HepG2 (cell line): ENCODE data around the gene FBF1. TPM values are rescaled to one million over a fixed set of nuclear protein-coding genes. Genes with fewer than 3 reads are reported as not detected.
"Not testable (repeated sequence)": the region's sequence is repeated elsewhere in the genome, so short reads cannot be mapped to it uniquely, and the experiment has no call there.

ENCODE experiments used
- ATAC-seq: fragments of 200-7000 bp; cut with Tn5 transposase; 3 replicates; pipeline ENCODE4 v1.9.1; 2020; ENCODE audit warnings: mild to moderate bottlenecking, moderate library complexity
- BruUV-seq: library from RNA; stranded (reverse); fragments of 400-500 nt; replicated peaks from 2 replicates; lab custom pipeline; 2021; lab: Mats Ljungman, UMichigan
- CTCF ChIA-PET: fragments of 300-600 bp; formaldehyde crosslinking; extraction: SDS; loops from one replicate; lab custom pipeline; 2021; ENCODE audit warnings: low total read pairs, inconsistent platforms, low intra/inter-chr PET ratio; lab: Yijun Ruan, JAX
- POLR2A ChIA-PET: fragments of 350-600 bp; sonication (Branson Sonifier 250); formaldehyde crosslinking; loops from one replicate; lab custom pipeline; 2020; ENCODE audit warnings: antibody characterized with exemption, inconsistent platforms; lab: Yijun Ruan, JAX
- DNase-seq: peaks from one replicate; pipeline ENCODE4 v3.0.0-alpha.2; 2015; ENCODE audit warnings: low spot score
- FAIRE-seq: peaks from 3 replicates; lab custom pipeline; 2011; peaks lifted over from hg19 to GRCh38; lab: Jason Lieb, UNC
- H2AFZ ChIP-seq: one replicate; pipeline ENCODE4 v1.6.1; 2011; ENCODE audit warnings: low read length, inconsistent platforms
- H3K27ac ChIP-seq: fragments of 300-600 bp; 3 replicates; pipeline ENCODE4 v1.8.0; 2011; ENCODE audit warnings: mixed run types, mild to moderate bottlenecking, mixed read lengths, low read length, inconsistent platforms; ENCODE audit not compliant: insufficient read depth; ENCODE audit errors: extremely low read length
- H3K27me3 ChIP-seq, 2 experiments: fragments of 200-600 bp in 1 of 2; 2 replicates in 1 of 2; 3 replicates in 1 of 2; pipeline versions ENCODE4 v1.6.0 to v1.8.0; 2011; ENCODE audit warnings: low read length in 2 of 2, mild to moderate bottlenecking in 2 of 2, moderate library complexity in 2 of 2, inconsistent platforms in 1 of 2; ENCODE audit not compliant: insufficient read depth in 2 of 2, control insufficient read depth in 1 of 2
- H3K36me3 ChIP-seq, 2 experiments: fragments of 200-600 bp in 1 of 2; replicated peaks in 1 of 2; 2 replicates in 1 of 2; 3 replicates in 1 of 2; pipeline versions ENCODE4 v1.5.1 to v1.8.0; 2011; ENCODE audit warnings: low read length in 2 of 2, inconsistent platforms in 1 of 2; ENCODE audit not compliant: insufficient read depth in 2 of 2, control insufficient read depth in 1 of 2
- H3K4me1 ChIP-seq: 2 replicates; pipeline ENCODE4 v1.5.1; 2012; ENCODE audit warnings: low read length, inconsistent platforms; ENCODE audit not compliant: insufficient read depth
- H3K4me2 ChIP-seq: 2 replicates; pipeline ENCODE4 v1.6.0; 2011; ENCODE audit warnings: low read depth, low read length, inconsistent platforms
- H3K4me3 ChIP-seq, 3 experiments: fragments of 200-600 bp in 1 of 3; sonication (generic), shearing (Covaris generic) in 1 of 3; replicated peaks in 1 of 3; 2 replicates each; pipeline ENCODE4 v1.5.1; 2011 to 2016; ENCODE audit warnings: low read length in 3 of 3, inconsistent platforms in 2 of 3, low read depth in 2 of 3, mild to moderate bottlenecking in 2 of 3, control low read depth in 1 of 3, mixed read lengths in 1 of 3; ENCODE audit not compliant: insufficient read depth in 1 of 3
- H3K79me2 ChIP-seq: one replicate; pipeline ENCODE4 v1.6.1; 2011; ENCODE audit warnings: low read length, inconsistent platforms; ENCODE audit not compliant: insufficient read depth
- H3K9ac ChIP-seq: 2 replicates; pipeline ENCODE4 v1.6.0; 2011; ENCODE audit warnings: mild to moderate bottlenecking, low read depth, low read length, inconsistent platforms; ENCODE audit not compliant: insufficient read depth
- H3K9me3 ChIP-seq: 2 replicates; pipeline ENCODE4 v1.5.1; 2012; ENCODE audit warnings: mild to moderate bottlenecking, low read length
- H4K20me1 ChIP-seq: 2 replicates; pipeline ENCODE4 v1.6.0; 2011; ENCODE audit warnings: inconsistent platforms, mild to moderate bottlenecking, low read length, moderate library complexity; ENCODE audit not compliant: insufficient read depth
- MTERF4 ChIP-seq: sonication (generic); formaldehyde crosslinking; IDR thresholded peaks from 2 replicates; pipeline ENCODE4 v1.8.0; 2023; ENCODE audit warnings: mild to moderate bottlenecking, missing genetic modification reagents
- NR2F1 ChIP-seq, 2 experiments: fragments of 450-650 bp in 1 of 2; formaldehyde crosslinking in 1 of 2; IDR thresholded peaks; 2 replicates each; pipeline versions ENCODE4 v1.5.0 to v1.6.1; 2016 to 2020; ENCODE audit warnings: mild to moderate bottlenecking in 1 of 2, missing compliant biosample characterization in 1 of 2, missing genetic modification reagents in 1 of 2, moderate library complexity in 1 of 2
- NR2F6 ChIP-seq, 2 experiments: IDR thresholded peaks; 2 replicates each; pipeline ENCODE4 v1.6.1; 2016; ENCODE audit warnings: antibody characterized with exemption in 1 of 2, mild to moderate bottlenecking in 1 of 2
- RARA ChIP-seq: IDR thresholded peaks from 2 replicates; pipeline ENCODE4 v1.6.1; 2016; ENCODE audit warnings: missing genetic modification reagents, missing compliant biosample characterization
- ZNF460 ChIP-seq: sonication (generic); formaldehyde crosslinking; IDR thresholded peaks from 2 replicates; pipeline ENCODE4 v1.5.1; 2020; ENCODE audit warnings: missing genetic modification reagents, mild to moderate bottlenecking, borderline replicate concordance
- ZNF687 ChIP-seq: sonication (generic); formaldehyde crosslinking; IDR thresholded peaks from 2 replicates; pipeline ENCODE4 v1.5.1; 2020; ENCODE audit warnings: mild to moderate bottlenecking, missing genetic modification reagents, moderate library complexity
- WGBS: methylation state at CpG from one replicate; pipeline ENCODE4 v1.1.6; 2017; ENCODE audit warnings: low lambda C conversion rate; 5-methylcytosine and 5-hydroxymethylcytosine counted together
- in situ Hi-C: cut with HindIII; loops from 2 replicates; pipeline ENCODE4 v1.10.0; 2017; ENCODE audit warnings: low pct_unique_long_range_greater_than_20kb; ENCODE audit not compliant: extremely low pct_ligation_motif_present
- intact Hi-C: fragments of 100-400 bp; cut with micrococcal nuclease; formaldehyde crosslinking; loops from one replicate; pipeline ENCODE4 v1.10.0; 2022; ENCODE audit not compliant: unreplicated experiment
- polyA plus RNA-seq, 8 experiments: library from polyadenylated mRNA; depleted of rRNA in 3 of 8; stranded (reverse) in 7 of 8; unstranded in 1 of 8; fragments of >200 nt; fragmentation: Illumina TruSeq in 4 of 8; extraction: Trizol in 4 of 8; gene quantifications; 2 replicates each; pipeline versions ENCODE4 v1.2.1 to v1.2.3, GENCODE V29; 2011 to 2016; ENCODE audit warnings: low read depth in 4 of 8, missing spikeins in 1 of 8, mixed read lengths in 1 of 8; ENCODE audit not compliant: insufficient read depth in 1 of 8
- total RNA-seq, 5 experiments: library from RNA; depleted of rRNA; stranded (reverse); fragments of >200 nt; fragmentation: Illumina TruSeq; extraction: Trizol; gene quantifications; 2 replicates each; pipeline ENCODE4 v1.2.3, GENCODE V29; 2016; ENCODE audit warnings: low read depth in 1 of 5

The FBF1 gene
- total and polyA plus RNA-seq, 2 of the 13 experiments (the other 11 are each of a cell fraction or from before 2014, with no cell fraction given) = 2.4 to 8.1 TPM

GRCh38 chr17:75865404-75866188 lies 75.2 kb downstream of the FBF1 start:
- POLR2A ChIA-PET = interaction anchor here (0.6 to 5.7 kb wide), 5 partner anchors 10 to 138 kb away, joined by 3 to 70 read pairs (median 11); partner anchors contain the start of genes TRIM47, TRIM65 and WBP2
- not testable (repeated sequence) for H2AFZ ChIP-seq, H3K27ac ChIP-seq

More at GRCh38 chr17:75865404-75866188, 75.2 kb downstream of the FBF1 start:
- ATAC-seq, in situ Hi-C loops, FAIRE-seq, intact Hi-C loops, H3K9me3 ChIP-seq, H4K20me1 ChIP-seq, BruUV-seq, H3K79me2 ChIP-seq, CTCF ChIA-PET, H3K27me3 ChIP-seq, H3K9ac ChIP-seq, DNase-seq, H3K36me3 ChIP-seq: not testable (repeated sequence)
- peak in 1 of 2 experiments; percentile 24; a peak in 1 of 4 replicates for TF ChIP-seq NR2F1 (CRISPR knock-in tag; IDR thresholded peaks at IDR 0.05)
- peak; percentile 46 for TF ChIP-seq ZNF687 (CRISPR knock-in tag)
- peak; percentile 82; the same call in 1 of the 2 replicates for TF ChIP-seq ZNF460 (CRISPR knock-in tag)
- TF ChIP-seq NR2F6 (IDR thresholded peaks at IDR 0.05) = peak; percentile 51
- peak; percentile 40; the same call in 1 of the 2 replicates for TF ChIP-seq NR2F6 (CRISPR knock-in tag; IDR thresholded peaks at IDR 0.05)
- peak; percentile 13; the same call in 1 of the 2 replicates for TF ChIP-seq RARA (CRISPR knock-in tag)
- 0 out of 2 replicates have a peak, but pooled peaks have one; percentile 41 for TF ChIP-seq MTERF4 (CRISPR knock-in tag)
- H3K4me2 ChIP-seq = peak overlapping the region; percentile 36; the same call in 1 of the 2 replicates
- H3K4me1 ChIP-seq = peaks cover 75% of the 10 kb centered on the region
- peak overlapping the region in 1 of 3 experiments; percentile 40; a peak in 1 of 6 replicates for H3K4me3 ChIP-seq
- 40% methylated on average over 17 of the region's 17 CpGs for WGBS
